ENCODE results near the gene PRSS27.

Gene PRSS27

GRCh38 chr16:2706085-2706484 is 13.9 kb downstream of the PRSS27 start:
- no peak for DNase-seq (ENCODE audit: low read depth)
- TF ChIP-seq CTCF (conservative IDR thresholded peaks at IDR 0.05; ENCODE audit: low read length) = no peak
- no peak overlapping the region for H3K4me3 ChIP-seq (ENCODE audit: low read length)

GRCh38 chr16:2705351-2705750 is 14.7 kb downstream of the PRSS27 start:
- no peak overlapping the region for H3K4me3 ChIP-seq (ENCODE audit: low read length)
- no peak for TF ChIP-seq CTCF (conservative IDR thresholded peaks at IDR 0.05; ENCODE audit: low read length)

GRCh38 chr16:2704983-2705275 is 15.1 kb downstream of the PRSS27 start:
- DNase-seq (ENCODE audit: low read depth) = no peak
- TF ChIP-seq CTCF (conservative IDR thresholded peaks at IDR 0.05; ENCODE audit: low read length) = no peak
- H3K4me3 ChIP-seq (ENCODE audit: low read length) = no peak overlapping the region

More at GRCh38 chr16:2705351-2705750, 14.7 kb downstream of the PRSS27 start:
- DNase-seq (ENCODE audit: low read depth) = no peak

- TF ChIP-seq CTCF (conservative IDR thresholded peaks at IDR 0.05; ENCODE audit: low read length) = no peak
- no peak overlapping the region for H3K4me3 ChIP-seq (ENCODE audit: low read length)
- no peak for DNase-seq (ENCODE audit: low read depth)
Observed at GRCh38 chr16:2704166-2704982, 15.7 kb downstream of the PRSS27 start.

GRCh38 chr16:2702871-2703745 is 16.9 kb downstream of the PRSS27 start:
- no peak for TF ChIP-seq CTCF (conservative IDR thresholded peaks at IDR 0.05; ENCODE audit: low read length)
- H3K4me3 ChIP-seq (ENCODE audit: low read length) = no peak overlapping the region
- no peak for DNase-seq (ENCODE audit: low read depth)

- TF ChIP-seq CTCF (conservative IDR thresholded peaks at IDR 0.05; ENCODE audit: low read length) = no peak
- H3K4me3 ChIP-seq (ENCODE audit: low read length) = no peak overlapping the region
- DNase-seq (ENCODE audit: low read depth) = no peak
Observed at GRCh38 chr16:2702438-2702825, 17.6 kb downstream of the PRSS27 start.

All from AG10803 (cell line).